NCI-H2171 treated with DMSO at 0.1 percent for 48 hours (cell line): Measurements from ENCODE around the gene PROSER2.

Experiments
- DNase-seq: peaks from one replicate; lab custom pipeline; 2025; lab: John Stamatoyannopoulos, UW

PROSER2 gene

GRCh38 chr10:11823122-11823988 is at the start of gene PROSER2:
PROSER2 (plus strand) TSS chr10:11823356; CDS start chr10:11852078, 28,722 bp downstream.
- DNase-seq, result no peak

GRCh38 chr10:11773761-11774441 is 49.3 kb upstream of the PROSER2 start:
- no peak for DNase-seq

- no peak for DNase-seq
Measured at GRCh38 chr10:11775412-11775811, 47.7 kb upstream of the PROSER2 start.

- DNase-seq, result no peak
Measured at GRCh38 chr10:11776080-11776479, 47.1 kb upstream of the PROSER2 start.

GRCh38 chr10:11781114-11781513 is 42.0 kb upstream of the PROSER2 start:
- DNase-seq, result no peak

- peak; percentile 40 for DNase-seq
Measured at GRCh38 chr10:11782793-11783557, 40.2 kb upstream of the PROSER2 start.

- DNase-seq, result no peak
Measured at GRCh38 chr10:11783558-11783865, 39.6 kb upstream of the PROSER2 start.

- DNase-seq, result no peak
Measured at GRCh38 chr10:11787374-11787773, 35.8 kb upstream of the PROSER2 start.

GRCh38 chr10:11787846-11788245 is 35.3 kb upstream of the PROSER2 start:
- no peak for DNase-seq

- DNase-seq, result no peak
Measured at GRCh38 chr10:11789306-11789705, 33.9 kb upstream of the PROSER2 start.

GRCh38 chr10:11789956-11790355 is 33.2 kb upstream of the PROSER2 start:
- no peak for DNase-seq

- DNase-seq, result no peak
Measured at GRCh38 chr10:11793762-11794479, 29.2 kb upstream of the PROSER2 start.

GRCh38 chr10:11794566-11794965 is 28.6 kb upstream of the PROSER2 start:
- DNase-seq, result no peak

GRCh38 chr10:11795101-11795920 is 27.8 kb upstream of the PROSER2 start:
- no peak for DNase-seq

GRCh38 chr10:11796474-11796873 is 26.7 kb upstream of the PROSER2 start:
- no peak for DNase-seq

GRCh38 chr10:11797281-11797680 is 25.9 kb upstream of the PROSER2 start:
- DNase-seq, result no peak

- DNase-seq, result no peak
Measured at GRCh38 chr10:11797847-11798633, 25.1 kb upstream of the PROSER2 start.

GRCh38 chr10:11798845-11799735 is 24.1 kb upstream of the PROSER2 start:
- DNase-seq, result no peak

- DNase-seq, result no peak
Measured at GRCh38 chr10:11799736-11800080, 23.4 kb upstream of the PROSER2 start.
